HG03108 (cell line): ENCODE results near the gene PBX2.
"Not testable (repeated sequence)": the region's sequence is repeated elsewhere in the genome, so short reads cannot be mapped to it uniquely, and the experiment has no call there.

ENCODE experiments used
- ATAC-seq: cut with Tn5 transposase; IDR thresholded peaks from one replicate; pipeline ENCODE4 v1.9.1; 2021; ENCODE audit warnings: moderate library complexity; ENCODE audit not compliant: unreplicated experiment

Gene PBX2

GRCh38 chr6:32151863-32152768, 37.9 kb downstream of the PBX2 start, which contains the start of gene PRRT1:
TSS of gene PRRT1 (minus strand) at chr6:32151939. CDS start at chr6:32151827, 112 bp downstream.
- no peak for ATAC-seq

DNA sequence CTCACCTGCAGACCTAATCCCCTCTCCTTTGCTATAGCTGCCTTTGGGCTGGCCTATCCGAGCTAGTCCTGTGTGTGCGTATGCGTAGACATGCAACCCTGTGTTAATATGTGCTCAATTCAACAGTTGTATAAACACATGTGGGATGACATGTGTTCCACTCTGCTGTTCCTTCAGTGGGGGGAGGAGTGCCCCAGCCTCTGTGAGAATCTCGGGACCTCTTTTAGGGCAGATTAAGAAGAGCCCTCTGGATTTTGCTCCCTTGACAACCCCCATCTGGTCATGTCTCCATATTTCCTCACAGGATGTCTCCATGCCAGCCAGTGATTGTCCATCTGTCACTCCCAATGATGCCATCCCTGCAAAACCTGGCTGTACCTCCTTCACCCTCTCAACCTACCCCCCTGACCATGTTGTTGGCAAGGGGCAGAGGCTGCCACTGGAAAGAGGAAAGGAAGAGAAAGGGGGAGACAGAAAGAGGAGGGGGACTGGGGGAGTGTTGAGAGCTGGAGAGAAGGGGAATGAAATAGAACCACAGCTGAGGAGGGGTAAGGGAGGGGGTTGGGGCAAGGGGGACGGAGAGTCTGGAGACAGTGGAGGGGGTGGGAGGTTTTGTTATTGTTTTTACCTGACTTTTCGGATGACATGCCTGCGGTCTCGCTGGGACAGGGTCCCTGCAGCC, 38.7 kb downstream of the PBX2 start:
- no peak for ATAC-seq

- ATAC-seq = no peak
Measured at GRCh38 chr6:32149932-32150870, 39.8 kb downstream of the PBX2 start.

DNA sequence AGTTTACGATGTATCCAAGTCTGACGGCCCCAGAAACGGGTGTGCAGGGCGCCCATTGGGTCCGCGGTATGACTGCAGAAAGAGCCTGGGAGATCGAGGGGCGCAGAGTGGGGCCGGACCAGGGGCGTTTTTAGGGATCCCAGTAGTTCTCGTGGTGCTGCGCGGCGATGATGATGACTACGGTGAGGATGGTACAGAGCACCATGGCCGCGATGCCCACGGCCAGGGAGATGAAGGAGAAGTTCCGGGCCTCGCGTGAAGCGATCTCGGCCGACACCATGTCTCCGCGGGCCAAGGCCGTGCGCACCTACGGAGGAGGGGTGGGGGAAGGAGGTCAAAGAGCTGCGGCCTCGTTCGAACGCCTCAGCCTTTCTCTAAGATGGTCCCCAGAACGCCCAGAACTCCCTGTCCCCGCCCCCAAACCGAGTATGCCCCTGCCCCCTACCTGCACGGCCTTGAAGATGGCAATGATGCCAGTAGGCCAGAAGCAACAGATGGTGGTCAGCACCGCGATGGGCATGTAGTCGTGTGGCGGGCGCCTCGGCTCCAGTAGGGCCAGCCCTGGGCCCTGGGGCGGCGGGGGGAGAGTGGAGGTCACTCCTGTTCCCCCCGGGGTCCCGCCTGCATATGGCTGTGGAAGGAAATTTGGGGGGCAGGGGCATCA, 40.8 kb downstream of the PBX2 start:
- no peak for ATAC-seq

- no peak for ATAC-seq
Measured at GRCh38 chr6:32148289-32149091, 41.5 kb downstream of the PBX2 start.

DNA sequence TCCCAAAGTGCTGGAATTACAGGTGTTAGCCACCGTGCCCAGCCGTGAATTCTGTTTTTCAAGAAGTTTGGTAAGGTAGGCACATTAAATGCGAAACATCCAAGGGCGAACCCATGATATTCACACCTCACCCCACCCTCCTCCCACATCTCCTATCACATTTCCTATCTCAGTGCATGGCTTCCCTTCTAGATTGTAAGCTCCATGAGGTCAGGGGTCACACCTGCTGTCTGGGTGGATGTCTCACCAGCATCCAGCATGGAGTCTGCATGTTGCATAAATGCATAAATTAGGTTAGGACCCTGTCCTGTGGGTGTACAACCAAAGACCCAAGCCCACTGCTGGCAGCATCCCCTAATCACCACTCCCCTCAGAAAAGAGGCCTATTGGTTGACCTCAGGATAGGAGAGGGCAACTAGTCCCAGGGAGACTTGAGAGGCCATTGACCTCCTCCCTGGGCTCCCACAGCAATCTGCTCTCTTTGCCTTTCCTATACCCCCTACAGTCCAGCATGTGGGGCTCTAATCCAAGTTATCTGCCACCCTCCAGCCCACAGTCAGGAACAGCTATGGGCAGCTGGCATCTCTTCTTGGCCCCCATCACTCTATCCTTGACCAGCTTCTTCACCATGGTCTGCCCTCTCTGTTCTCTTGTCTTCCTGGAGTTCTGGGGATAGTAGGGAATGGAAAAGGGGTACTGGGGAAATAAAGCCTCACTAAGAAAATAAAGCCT, 42.4 kb downstream of the PBX2 start:
- no peak for ATAC-seq

- ATAC-seq = no peak
Measured at GRCh38 chr6:32146687-32147086, 43.3 kb downstream of the PBX2 start.

- no peak for ATAC-seq
Measured at GRCh38 chr6:32146287-32146686, 43.7 kb downstream of the PBX2 start.

- not testable (repeated sequence) for ATAC-seq
Measured at GRCh38 chr6:32144238-32144637, 45.8 kb downstream of the PBX2 start.

- ATAC-seq = no peak
Measured at GRCh38 chr6:32140420-32141046, 49.5 kb downstream of the PBX2 start.

DNA sequence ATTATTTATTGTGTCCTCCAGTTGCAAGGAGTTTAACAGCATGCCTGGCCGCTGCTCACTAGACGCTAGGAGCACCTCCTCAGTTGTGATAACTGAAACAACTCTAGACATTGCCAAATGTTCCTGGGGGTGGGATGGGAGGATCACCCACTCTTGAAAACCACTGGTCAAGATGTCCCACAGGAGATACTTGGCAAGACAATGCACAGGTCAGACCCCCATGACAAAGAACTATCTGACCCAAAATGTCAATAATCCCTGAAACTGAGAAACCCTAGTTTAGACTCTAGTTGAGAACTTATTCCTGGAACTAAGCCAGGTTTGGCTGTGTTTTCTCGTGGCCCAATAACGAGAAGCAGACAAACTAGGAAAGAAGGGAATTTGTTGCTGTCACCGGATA, 50.4 kb downstream of the PBX2 start:
- ATAC-seq = no peak

DNA sequence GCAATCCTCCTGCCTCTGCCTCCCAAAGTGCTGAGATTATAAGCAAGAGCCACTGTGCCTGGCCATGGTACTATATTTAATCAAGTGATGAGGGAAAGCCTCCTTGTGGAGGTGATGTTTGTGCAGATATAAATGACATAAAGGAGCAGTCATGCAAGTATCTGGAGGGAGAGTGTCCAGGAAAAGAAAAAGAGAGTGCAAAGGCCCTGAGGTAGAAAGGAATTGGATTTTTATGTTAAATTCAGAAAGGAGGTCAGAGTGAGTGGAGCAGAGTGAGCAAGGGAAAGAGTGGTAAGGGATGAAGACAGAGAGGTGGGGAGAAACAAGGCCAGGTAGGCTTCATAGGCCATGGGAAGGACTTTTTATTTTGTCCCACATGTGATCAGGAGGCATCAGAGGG, 52.5 kb downstream of the PBX2 start:
- no peak for ATAC-seq
